GM12878 (cell line): ENCODE measurements around the gene CR1L.

Experiments used
- EGR1 ChIP-seq, 2 experiments: IDR thresholded peaks; 1 replicate in 1 of 2; 2 replicates in 1 of 2; pipeline ENCODE4 v1.6.1; 2011 to 2012; ENCODE audit warnings: low read depth in 2 of 2, low read length in 2 of 2, borderline replicate concordance in 1 of 2, mild to moderate bottlenecking in 1 of 2, moderate library complexity in 1 of 2
- NFYB ChIP-seq: IDR thresholded peaks from 2 replicates; pipeline ENCODE4 v1.6.1; 2011; ENCODE audit warnings: low read depth, mild to moderate bottlenecking, low read length, improper control_type of control experiment, moderate library complexity; ENCODE audit not compliant: insufficient read depth
- POLR2A ChIP-seq: IDR thresholded peaks from 2 replicates; pipeline ENCODE4 v1.6.1; 2011; ENCODE audit warnings: low read depth, mild to moderate bottlenecking, low read length
- TF ChIP-seq, protein P1 (sequence below), 3 experiments: IDR thresholded peaks in 2 of 3; conservative IDR thresholded peaks in 1 of 3; 2 replicates each; pipeline ENCODE4 v1.5.1; 2011; ENCODE audit warnings: low read depth in 3 of 3, low read length in 3 of 3, mild to moderate bottlenecking in 3 of 3, control low read depth in 2 of 3, moderate library complexity in 2 of 3, inconsistent platforms in 1 of 3, mixed read lengths in 1 of 3; ENCODE audit not compliant: control insufficient read depth in 2 of 3, insufficient read depth in 1 of 3; ENCODE audit errors: extremely low read depth in 1 of 3

GRCh38 chr1:207670997-207671396, 26.1 kb downstream of the CR1L start:
- TF ChIP-seq EGR1 (IDR thresholded peaks at IDR 0.05; ENCODE audit: borderline replicate concordance in 1 of 2, low read depth in 2 of 2, low read length in 2 of 2) (no peak), NFYB (no peak), POLR2A (no peak)
- TF ChIP-seq, protein P1, sequence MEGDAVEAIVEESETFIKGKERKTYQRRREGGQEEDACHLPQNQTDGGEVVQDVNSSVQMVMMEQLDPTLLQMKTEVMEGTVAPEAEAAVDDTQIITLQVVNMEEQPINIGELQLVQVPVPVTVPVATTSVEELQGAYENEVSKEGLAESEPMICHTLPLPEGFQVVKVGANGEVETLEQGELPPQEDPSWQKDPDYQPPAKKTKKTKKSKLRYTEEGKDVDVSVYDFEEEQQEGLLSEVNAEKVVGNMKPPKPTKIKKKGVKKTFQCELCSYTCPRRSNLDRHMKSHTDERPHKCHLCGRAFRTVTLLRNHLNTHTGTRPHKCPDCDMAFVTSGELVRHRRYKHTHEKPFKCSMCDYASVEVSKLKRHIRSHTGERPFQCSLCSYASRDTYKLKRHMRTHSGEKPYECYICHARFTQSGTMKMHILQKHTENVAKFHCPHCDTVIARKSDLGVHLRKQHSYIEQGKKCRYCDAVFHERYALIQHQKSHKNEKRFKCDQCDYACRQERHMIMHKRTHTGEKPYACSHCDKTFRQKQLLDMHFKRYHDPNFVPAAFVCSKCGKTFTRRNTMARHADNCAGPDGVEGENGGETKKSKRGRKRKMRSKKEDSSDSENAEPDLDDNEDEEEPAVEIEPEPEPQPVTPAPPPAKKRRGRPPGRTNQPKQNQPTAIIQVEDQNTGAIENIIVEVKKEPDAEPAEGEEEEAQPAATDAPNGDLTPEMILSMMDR (IDR thresholded peaks at IDR 0.05 in 2 of 3, conservative IDR thresholded peaks at IDR 0.05 in 1 of 3; ENCODE audit: control insufficient read depth in 2 of 3, extremely low read depth in 1 of 3, insufficient read depth in 1 of 3, low read depth in 3 of 3, low read length in 3 of 3), result no peak
